ENCODE results near the gene DIPK1C.

DIPK1C gene

GRCh38 chr18:74473976-74474640 is 17.0 kb upstream of the DIPK1C start:
- no peak overlapping the region for H3K4me3 ChIP-seq (replicated peaks in 1 of 2; ENCODE audit: low read depth in 2 of 2, low read length in 2 of 2)
- DNase-seq (ENCODE audit: low read depth in 2 of 2): no peak
- TF ChIP-seq, protein P1, sequence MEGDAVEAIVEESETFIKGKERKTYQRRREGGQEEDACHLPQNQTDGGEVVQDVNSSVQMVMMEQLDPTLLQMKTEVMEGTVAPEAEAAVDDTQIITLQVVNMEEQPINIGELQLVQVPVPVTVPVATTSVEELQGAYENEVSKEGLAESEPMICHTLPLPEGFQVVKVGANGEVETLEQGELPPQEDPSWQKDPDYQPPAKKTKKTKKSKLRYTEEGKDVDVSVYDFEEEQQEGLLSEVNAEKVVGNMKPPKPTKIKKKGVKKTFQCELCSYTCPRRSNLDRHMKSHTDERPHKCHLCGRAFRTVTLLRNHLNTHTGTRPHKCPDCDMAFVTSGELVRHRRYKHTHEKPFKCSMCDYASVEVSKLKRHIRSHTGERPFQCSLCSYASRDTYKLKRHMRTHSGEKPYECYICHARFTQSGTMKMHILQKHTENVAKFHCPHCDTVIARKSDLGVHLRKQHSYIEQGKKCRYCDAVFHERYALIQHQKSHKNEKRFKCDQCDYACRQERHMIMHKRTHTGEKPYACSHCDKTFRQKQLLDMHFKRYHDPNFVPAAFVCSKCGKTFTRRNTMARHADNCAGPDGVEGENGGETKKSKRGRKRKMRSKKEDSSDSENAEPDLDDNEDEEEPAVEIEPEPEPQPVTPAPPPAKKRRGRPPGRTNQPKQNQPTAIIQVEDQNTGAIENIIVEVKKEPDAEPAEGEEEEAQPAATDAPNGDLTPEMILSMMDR (IDR thresholded peaks at IDR 0.05; ENCODE audit: low read depth, low read length): no peak

GRCh38 chr18:74472312-74472711 is 15.2 kb upstream of the DIPK1C start:
- peak in 1 of 2 donors; percentile 26 for DNase-seq (ENCODE audit: low read depth in 2 of 2)
- TF ChIP-seq, protein P1 (IDR thresholded peaks at IDR 0.05; ENCODE audit: low read depth, low read length): no peak
- no peak overlapping the region for H3K4me3 ChIP-seq (replicated peaks in 1 of 2; ENCODE audit: low read depth in 2 of 2, low read length in 2 of 2)

GRCh38 chr18:74468547-74469061 is 11.5 kb upstream of the DIPK1C start:
- H3K4me3 ChIP-seq (replicated peaks in 1 of 2; ENCODE audit: low read depth in 2 of 2, low read length in 2 of 2): no peak overlapping the region
- peak; percentile 45 to 73 for DNase-seq (ENCODE audit: low read depth in 2 of 2)
- TF ChIP-seq, protein P1 (IDR thresholded peaks at IDR 0.05; ENCODE audit: low read depth, low read length): no peak

DNA sequence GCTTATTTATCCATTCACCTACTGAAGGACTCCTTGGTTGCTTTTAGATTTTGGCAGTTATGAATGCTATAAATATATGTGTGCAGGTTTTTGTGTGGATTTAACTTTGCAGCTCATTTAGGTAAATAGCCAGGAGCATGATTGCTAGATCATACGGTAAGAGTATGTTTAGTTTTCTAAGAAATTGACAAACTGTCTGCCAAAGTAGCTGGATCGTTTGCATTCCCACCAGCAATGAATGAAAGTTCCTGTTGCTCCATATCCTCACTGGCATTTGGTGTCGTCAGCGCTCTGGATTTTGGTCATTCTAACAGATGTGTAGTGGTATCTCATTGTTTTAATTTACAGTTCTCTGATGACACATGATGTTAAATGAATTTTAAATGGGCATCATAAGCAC is 8.7 kb upstream of the DIPK1C start:
- no peak for DNase-seq (ENCODE audit: low read depth in 2 of 2)

GRCh38 chr18:74463983-74464382 is 6.9 kb upstream of the DIPK1C start:
- TF ChIP-seq, protein P1 (IDR thresholded peaks at IDR 0.05; ENCODE audit: low read depth, low read length): no peak
- H3K4me3 ChIP-seq (replicated peaks in 1 of 2; ENCODE audit: low read depth in 2 of 2, low read length in 2 of 2): no peak overlapping the region
- no peak for DNase-seq (ENCODE audit: low read depth in 2 of 2)

More for the DNA sequence above, 8.7 kb upstream of the DIPK1C start:
- TF ChIP-seq, protein P1 (IDR thresholded peaks at IDR 0.05; ENCODE audit: low read depth, low read length): no peak
- H3K4me3 ChIP-seq (replicated peaks in 1 of 2; ENCODE audit: low read depth in 2 of 2, low read length in 2 of 2): no peak overlapping the region

DNA sequence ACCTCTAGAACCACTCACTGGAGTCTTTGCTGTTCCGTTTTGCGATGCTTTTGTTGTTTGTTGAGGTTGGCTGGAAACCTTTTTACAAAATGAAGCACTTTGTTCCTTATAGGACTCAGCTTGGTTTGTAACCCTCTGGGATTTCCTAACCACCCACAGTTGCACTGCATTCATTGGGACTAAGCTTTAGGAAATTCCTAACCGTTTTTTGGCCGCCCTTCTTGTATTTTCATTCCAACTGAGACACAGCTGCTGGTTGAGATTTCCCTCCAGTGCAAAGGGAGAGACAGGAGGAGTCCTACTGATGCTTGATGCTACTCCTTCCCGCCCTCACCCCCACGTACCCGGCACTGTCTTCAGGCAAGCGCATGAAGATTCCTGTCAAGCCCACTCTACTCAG is 6.1 kb upstream of the DIPK1C start:
- no peak overlapping the region for H3K4me3 ChIP-seq (replicated peaks in 1 of 2; ENCODE audit: low read depth in 2 of 2, low read length in 2 of 2)
- TF ChIP-seq, protein P1 (IDR thresholded peaks at IDR 0.05; ENCODE audit: low read depth, low read length): no peak
- DNase-seq (ENCODE audit: low read depth in 2 of 2): peak in 1 of 2 donors; percentile 23

All from cardiac fibroblast (primary cell).